ENCODE results near the gene STK38.

- TF ChIP-seq EP300 (IDR thresholded peaks at IDR 0.05; ENCODE audit: low read depth in 2 of 2, low read length in 2 of 2) (no peak), EP300 (CRISPR knock-in tag; IDR thresholded peaks at IDR 0.05; ENCODE audit: borderline replicate concordance) (no peak), EED (CRISPR knock-in tag; IDR thresholded peaks at IDR 0.05) (no peak), SRSF9 (IDR thresholded peaks at IDR 0.05; ENCODE audit: borderline replicate concordance, insufficient read depth, low read depth, low read length, poor library complexity, severe bottlenecking) (no peak), CTCF (CRISPR knock-in tag; IDR thresholded peaks at IDR 0.05) (no peak), CHCHD3 (CRISPR knock-in tag; IDR thresholded peaks at IDR 0.05) (no peak), SALL2 (CRISPR knock-in tag; IDR thresholded peaks at IDR 0.05) (no peak), FOXA1 (IDR thresholded peaks at IDR 0.05) (no peak), FOXA1 (CRISPR knock-in tag; IDR thresholded peaks at IDR 0.05) (no peak), GTF2F1 (IDR thresholded peaks at IDR 0.05; ENCODE audit: low read length) (no peak), EZH2 (conservative IDR thresholded peaks at IDR 0.05; ENCODE audit: low read depth, low read length) (no peak), MAFG (CRISPR knock-in tag; IDR thresholded peaks at IDR 0.05) (no peak)
- TF ChIP-seq, protein P1, sequence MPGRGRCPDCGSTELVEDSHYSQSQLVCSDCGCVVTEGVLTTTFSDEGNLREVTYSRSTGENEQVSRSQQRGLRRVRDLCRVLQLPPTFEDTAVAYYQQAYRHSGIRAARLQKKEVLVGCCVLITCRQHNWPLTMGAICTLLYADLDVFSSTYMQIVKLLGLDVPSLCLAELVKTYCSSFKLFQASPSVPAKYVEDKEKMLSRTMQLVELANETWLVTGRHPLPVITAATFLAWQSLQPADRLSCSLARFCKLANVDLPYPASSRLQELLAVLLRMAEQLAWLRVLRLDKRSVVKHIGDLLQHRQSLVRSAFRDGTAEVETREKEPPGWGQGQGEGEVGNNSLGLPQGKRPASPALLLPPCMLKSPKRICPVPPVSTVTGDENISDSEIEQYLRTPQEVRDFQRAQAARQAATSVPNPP (CRISPR knock-in tag; IDR thresholded peaks at IDR 0.05) = no peak
Measured at GRCh38 chr6:36492621-36493020, 54.7 kb downstream of the STK38 start.
